LNCaP clone FGC (cell line): ENCODE data around the gene KLK10.

Source experiments
- DNase-seq: peaks from one replicate; pipeline ENCODE4 v3.0.0-alpha.2; 2011; ENCODE audit warnings: low read depth
- H3K4me3 ChIP-seq: 2 replicates; pipeline ENCODE4 v1.5.1; 2011; ENCODE audit warnings: mild to moderate bottlenecking, low read depth, low read length, control low read depth
- CTCF ChIP-seq: IDR thresholded peaks from 2 replicates; pipeline ENCODE4 v1.5.1; 2012; ENCODE audit warnings: mild to moderate bottlenecking; ENCODE audit not compliant: control insufficient read depth, insufficient read depth; ENCODE audit errors: extremely low read depth

KLK10 gene

GRCh38 chr19:51036519-51036918 lies 17.0 kb upstream of the KLK10 start:
- DNase-seq: no peak
- H3K4me3 ChIP-seq: no peak overlapping the region
- no peak for TF ChIP-seq CTCF

GRCh38 chr19:51034704-51035103 lies 15.2 kb upstream of the KLK10 start, which contains the start of gene KLK12:
TSS of gene KLK12 (minus strand) at chr19:51035002. CDS start at chr19:51034621, 381 bp downstream.
- TF ChIP-seq CTCF: no peak

GRCh38 chr19:51031880-51032225 lies 12.3 kb upstream of the KLK10 start:
- no peak overlapping the region for H3K4me3 ChIP-seq
- TF ChIP-seq CTCF: no peak
- DNase-seq: no peak

More at GRCh38 chr19:51034704-51035103, 15.2 kb upstream of the KLK10 start, which contains the start of gene KLK12:
- no peak for DNase-seq
- no peak within 1 kb of the TSS for H3K4me3 ChIP-seq

- DNase-seq: no peak
- TF ChIP-seq CTCF: no peak
- no peak overlapping the region for H3K4me3 ChIP-seq
These were observed 11.8 kb upstream of the KLK10 start for GRCh38 chr19:51031220-51031879.

GRCh38 chr19:51030631-51031030 lies 11.1 kb upstream of the KLK10 start:
- no peak overlapping the region for H3K4me3 ChIP-seq
- no peak for DNase-seq
- no peak for TF ChIP-seq CTCF

- no peak for TF ChIP-seq CTCF
- no peak overlapping the region for H3K4me3 ChIP-seq
- DNase-seq: no peak
These were observed 10.2 kb upstream of the KLK10 start for GRCh38 chr19:51029718-51030117.

- no peak for DNase-seq
- H3K4me3 ChIP-seq: no peak overlapping the region
- no peak for TF ChIP-seq CTCF
These were observed 8.4 kb upstream of the KLK10 start for GRCh38 chr19:51027873-51028272.
